Head of caudate nucleus (tissue), 42 donors: ENCODE data around the gene KANSL1.

ENCODE experiments used
- DNase-seq, 42 donors: peaks; one replicate each; pipeline versions ENCODE4 v3.0.0 to v3.0.0-alpha.2; 2020 to 2021; ENCODE audit warnings: mixed read lengths in 7 of 42
- intact Hi-C: fragments of 100-400 bp; cut with DNase I; formaldehyde crosslinking; loops from one replicate; pipeline ENCODE4 v1.15.0; 2022

The KANSL1 gene

DNA sequence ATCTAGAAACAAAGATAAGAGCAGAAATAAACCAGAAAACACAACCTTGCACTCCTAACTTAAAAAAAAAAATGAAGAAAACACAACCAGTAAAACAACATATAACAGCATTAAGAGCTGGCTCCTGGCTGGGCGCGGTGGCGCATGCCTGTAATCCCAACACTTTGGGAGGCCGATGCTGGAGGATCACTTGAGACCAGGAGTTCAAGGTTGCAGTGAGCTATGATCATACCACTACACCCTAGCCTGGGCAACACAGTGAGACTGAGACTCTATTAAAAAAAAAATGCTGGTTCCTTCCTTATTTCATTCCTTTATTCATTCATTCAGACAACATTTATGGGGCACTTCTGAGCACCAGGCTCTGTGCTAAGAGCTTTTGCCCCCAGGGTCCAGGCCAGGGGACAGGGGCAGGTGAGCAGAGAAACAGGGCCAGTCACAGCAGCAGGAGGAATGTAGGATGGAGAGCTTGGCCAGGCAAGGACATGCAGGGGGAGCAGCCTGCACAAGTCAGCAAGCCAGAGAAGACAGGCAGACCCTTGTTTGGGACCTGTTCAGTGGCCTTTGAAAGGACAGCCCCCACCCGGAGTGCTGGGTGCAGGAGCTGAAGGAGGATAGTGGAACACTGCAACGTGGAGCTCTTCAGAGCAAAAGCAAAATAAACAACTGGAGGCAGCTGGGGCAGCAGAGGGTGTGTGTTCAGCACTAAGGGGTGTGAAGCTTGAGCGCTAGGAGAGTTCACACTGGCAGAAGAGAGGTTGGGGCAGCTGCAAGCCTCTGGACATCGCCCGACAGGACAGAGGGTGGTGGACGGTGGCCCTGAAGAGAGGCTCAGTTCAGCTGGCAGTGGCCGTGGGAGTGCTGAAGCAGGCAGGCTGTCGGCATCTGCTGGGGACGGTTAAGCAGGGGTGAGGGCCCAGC is 191.6 kb downstream of the KANSL1 start:
- intact Hi-C loops = loop anchor here (2.0 to 5.0 kb wide), 3 partner anchors 41 to 213 kb away; partner anchors contain the start of gene KANSL1
- DNase-seq = peak in 8 of 42 donors; percentile 18 to 51 (median 34)

DNA sequence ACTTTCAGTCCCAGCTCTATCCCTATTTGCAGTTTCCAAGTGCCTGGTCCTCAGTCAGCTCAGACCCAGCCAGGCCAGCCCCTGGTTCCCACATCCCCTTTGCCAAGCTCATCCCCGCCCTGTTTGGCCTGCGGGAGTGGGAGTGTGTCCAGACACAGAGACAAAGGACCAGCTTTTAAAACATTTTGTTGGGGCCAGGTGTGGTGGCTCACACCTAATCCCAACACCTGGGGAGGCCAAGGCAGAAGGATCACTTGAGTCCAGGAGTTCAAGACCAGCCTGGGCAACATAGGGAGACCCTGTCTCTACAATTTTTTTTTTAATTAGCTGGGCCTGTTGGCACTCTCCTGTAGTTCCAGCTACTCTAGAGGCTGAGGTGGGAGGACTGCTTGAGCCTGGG is 192.5 kb downstream of the KANSL1 start:
- intact Hi-C loops = loop anchor here (2.0 to 5.0 kb wide), 3 partner anchors 42 to 214 kb away; partner anchors contain the start of gene KANSL1
- DNase-seq = peak in 1 of 42 donors; percentile 18

DNA sequence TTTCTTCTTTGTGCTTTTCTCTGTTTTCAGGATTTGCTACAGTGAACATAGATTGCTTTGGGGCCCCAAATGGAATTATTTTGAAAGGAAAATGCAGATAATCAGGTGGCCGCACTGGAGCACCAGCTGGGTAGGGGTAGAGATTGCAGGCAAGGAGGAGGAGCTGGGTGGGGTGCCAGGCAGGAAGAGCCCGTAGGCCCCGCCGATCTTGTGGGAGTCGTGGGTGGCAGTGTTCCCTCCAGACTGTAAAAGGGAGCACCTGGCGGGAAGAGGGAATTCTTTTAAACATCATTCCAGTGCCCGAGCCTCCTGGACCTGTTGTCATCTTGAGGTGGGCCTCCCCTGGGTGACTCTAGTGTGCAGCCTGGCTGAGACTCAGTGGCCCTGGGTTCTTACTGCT is 192.9 kb downstream of the KANSL1 start:
- peak in 15 of 42 donors; percentile 24 to 59 (median 41) for DNase-seq
- intact Hi-C loops = loop anchor here (2.0 to 5.0 kb wide), 3 partner anchors 42 to 215 kb away; partner anchors contain the start of gene KANSL1

DNA sequence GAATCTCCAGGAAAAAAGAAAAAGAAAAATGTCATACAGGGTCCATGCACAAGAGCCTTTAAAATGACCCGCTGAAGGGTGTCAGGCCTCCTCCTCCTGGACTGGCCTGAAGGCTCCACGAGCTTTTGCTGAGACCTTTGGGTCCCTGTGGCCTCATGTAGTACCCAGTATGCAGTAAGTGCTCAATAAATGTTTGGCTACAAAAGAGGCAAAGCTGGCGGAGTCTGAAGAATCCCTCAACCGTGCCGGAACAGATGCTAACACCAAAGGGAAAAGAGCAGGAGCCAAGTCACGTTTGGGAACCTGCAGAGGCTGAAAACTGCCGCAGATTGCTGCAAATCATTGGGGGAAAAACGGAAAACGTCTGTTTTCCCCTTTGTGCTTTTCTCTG is 193.3 kb downstream of the KANSL1 start:
- intact Hi-C loops = loop anchor here (2.0 to 5.0 kb wide), 3 partner anchors 42 to 215 kb away; partner anchors contain the start of gene KANSL1
- no peak for DNase-seq

DNA sequence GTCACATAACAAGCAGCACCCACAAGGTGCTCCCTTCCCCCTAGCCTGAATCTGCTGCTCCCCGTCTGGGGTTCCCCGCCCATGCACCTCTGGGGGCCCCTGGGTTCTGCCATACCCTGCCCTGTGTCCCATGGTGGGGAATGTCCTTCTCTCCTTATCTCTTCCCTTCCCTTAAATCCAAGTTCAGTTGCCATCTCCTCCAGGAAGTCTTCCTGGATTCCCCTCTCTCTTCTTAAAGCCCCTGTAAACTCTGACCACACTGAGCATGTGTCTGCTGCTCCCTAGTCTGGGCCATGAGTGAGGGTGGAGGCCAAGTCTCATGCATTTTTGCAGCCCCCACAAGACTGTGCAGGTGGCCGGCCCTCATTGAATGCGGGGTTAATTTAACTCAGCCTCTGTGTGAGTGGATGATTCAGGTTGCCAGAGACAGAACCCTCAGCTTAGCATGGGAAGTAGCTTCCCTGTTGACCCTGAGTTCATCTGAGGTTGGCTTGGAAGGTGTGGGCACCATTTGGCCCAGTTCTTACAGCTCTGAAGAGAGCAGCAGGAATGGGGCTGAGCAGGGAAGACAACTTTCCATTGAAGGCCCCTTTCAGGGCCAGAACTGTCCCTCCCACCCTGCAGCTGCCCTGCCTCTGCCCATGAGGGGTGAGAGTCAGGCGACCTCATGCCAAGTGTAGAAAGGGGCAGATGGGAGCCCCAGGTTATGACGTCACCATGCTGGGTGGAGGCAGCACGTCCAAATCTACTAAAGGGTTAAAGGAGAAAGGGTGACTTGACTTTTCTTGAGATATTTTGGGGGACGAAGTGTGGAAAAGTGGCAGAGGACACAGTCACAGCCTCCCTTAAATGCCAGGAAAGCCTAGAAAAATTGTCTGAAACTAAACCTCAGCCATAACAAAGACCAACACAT is 194.0 kb downstream of the KANSL1 start, which contains the start of gene STH:
Gene STH, plus strand, starts transcription at position 264 of the 913 bp plus-strand sequence. Its CDS starts 30 bp downstream, at position 294.
- no peak for DNase-seq
- intact Hi-C loops = no loop called here

DNA sequence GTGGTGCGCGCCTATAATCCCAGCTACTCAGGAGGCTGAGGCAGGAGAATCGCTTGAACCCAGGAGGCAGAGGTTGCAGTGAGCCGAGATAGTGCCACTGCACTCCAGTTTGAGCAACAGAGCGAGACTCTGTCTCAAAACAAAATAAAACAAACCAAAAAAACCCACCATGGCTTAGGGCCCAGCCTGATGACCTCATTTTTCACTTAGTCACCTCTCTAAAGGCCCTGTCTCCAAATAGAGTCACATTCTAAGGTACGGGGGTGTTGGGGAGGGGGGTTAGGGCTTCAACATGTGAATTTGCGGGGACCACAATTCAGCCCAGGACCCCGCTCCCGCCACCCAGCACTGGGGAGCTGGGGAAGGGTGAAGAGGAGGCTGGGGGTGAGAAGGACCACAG is 195.6 kb downstream of the KANSL1 start:
- DNase-seq = no peak
- intact Hi-C loops = no loop called here

DNA sequence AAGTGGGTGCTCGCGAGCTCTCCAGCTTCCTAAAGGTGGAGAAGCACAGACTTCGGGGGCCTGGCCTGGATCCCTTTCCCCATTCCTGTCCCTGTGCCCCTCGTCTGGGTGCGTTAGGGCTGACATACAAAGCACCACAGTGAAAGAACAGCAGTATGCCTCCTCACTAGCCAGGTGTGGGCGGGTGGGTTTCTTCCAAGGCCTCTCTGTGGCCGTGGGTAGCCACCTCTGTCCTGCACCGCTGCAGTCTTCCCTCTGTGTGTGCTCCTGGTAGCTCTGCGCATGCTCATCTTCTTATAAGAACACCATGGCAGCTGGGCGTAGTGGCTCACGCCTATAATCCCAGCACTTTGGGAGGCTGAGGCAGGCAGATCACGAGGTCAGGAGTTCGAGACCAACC is 196.1 kb downstream of the KANSL1 start:
- intact Hi-C loops = no loop called here

DNA sequence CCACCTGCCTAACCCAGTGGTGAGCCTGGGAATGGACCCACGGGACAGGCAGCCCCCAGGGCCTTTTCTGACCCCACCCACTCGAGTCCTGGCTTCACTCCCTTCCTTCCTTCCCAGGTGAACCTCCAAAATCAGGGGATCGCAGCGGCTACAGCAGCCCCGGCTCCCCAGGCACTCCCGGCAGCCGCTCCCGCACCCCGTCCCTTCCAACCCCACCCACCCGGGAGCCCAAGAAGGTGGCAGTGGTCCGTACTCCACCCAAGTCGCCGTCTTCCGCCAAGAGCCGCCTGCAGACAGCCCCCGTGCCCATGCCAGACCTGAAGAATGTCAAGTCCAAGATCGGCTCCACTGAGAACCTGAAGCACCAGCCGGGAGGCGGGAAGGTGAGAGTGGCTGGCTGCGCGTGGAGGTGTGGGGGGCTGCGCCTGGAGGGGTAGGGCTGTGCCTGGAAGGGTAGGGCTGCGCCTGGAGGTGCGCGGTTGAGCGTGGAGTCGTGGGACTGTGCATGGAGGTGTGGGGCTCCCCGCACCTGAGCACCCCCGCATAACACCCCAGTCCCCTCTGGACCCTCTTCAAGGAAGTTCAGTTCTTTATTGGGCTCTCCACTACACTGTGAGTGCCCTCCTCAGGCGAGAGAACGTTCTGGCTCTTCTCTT is 196.8 kb downstream of the KANSL1 start:
- DNase-seq = no peak
- intact Hi-C loops = no loop called here

More for the DNA sequence above, 196.1 kb downstream of the KANSL1 start:
- DNase-seq = no peak

DNA sequence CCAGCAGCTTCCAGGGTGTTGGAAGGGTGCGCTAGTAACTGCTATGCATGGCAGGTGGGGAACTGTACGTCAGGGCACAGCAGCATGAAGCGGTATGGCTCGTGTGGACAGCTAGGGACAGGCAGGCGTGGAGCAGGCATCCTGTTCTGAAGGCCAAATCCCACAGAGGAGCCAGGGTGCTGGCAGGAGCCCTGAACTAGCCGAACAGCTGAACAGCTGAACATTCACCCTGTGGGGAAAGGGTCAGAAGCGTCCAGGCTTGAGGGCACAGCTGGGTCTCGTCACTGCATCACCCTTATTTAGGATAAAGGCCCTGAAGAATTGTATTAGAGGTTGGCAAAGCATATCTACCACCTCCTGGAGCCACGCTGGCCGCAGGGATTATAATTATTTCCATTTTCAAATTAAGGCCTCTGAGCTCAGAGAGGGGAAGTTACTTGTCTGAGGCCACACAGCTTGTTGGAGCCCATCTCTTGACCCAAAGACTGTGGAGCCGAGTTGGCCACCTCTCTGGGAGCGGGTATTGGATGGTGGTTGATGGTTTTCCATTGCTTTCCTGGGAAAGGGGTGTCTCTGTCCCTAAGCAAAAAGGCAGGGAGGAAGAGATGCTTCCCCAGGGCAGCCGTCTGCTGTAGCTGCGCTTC is 197.5 kb downstream of the KANSL1 start:
- DNase-seq = no peak
- intact Hi-C loops = no loop called here

DNA sequence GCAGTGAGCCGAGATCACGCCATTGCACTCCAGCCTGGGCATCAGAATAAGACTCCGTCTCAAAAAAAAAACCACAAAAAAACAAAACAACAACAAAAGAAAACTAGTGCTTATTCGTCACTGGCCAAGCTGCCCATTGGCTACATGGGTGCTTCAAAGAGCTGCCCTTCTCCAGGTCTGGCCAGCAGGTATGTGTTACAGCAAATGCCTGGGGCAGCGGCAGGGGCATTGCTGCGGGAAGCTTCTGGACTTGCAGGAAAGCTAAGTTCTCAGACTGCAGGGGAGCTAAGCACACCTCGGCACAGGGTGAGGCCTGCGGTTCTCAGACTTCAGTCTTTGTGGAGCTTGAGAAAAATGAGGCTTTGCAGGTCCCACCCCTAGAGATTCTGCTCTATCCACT is 198.2 kb downstream of the KANSL1 start:
- no peak for DNase-seq
- intact Hi-C loops = no loop called here

DNA sequence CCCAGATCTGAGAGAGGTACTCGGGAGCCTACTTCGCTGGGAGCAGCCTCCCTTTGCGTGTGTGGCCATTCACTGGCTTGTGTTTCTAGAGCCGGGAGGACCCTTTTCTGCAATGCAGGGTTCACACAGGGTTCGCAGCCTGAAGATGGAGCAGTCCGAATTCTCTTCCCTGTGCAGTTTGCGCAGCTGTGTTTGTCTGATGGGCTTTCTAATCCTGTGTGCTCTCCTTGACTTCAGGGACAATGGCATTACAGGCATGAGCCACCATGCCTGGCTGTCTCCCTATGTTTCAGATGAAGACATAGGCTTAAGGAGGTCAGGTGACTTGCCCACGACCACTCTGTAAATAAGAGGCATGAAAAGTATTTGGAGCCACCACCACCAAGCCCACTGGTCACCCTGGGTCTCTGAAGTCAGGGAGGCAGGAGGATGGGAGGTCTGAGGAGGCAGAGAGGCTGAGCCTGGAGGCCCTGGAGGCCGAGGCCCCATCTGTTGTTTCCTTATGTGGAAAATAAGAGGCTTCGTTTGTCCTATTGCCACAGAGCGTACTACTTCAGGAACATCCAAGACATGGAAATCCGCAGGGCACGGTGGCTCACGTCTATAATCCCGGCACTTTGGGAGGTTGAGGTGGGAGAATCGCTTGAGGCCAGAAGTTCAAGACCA is 199.1 kb downstream of the KANSL1 start:
- DNase-seq = no peak
- intact Hi-C loops = no loop called here

DNA sequence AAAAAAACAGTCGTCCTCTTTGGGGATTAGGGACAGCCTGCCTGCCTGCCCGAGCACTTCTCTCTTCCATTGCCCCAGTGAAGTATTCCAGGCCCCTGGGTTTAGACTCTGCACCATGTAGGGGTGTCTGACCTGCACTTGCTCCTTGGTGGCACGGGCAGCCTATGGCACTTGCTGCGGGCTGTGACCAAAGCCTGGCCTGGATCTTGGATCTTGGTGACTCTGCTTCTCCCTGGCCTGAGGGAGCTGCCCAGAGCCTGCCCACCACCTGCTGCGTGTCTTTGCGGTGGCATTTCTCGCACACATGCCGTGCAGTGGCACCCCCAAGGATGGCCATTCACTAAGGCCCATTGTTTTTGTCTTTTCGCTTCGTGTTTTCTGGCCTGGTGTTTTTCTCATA is 200.3 kb downstream of the KANSL1 start:
- no peak for DNase-seq

DNA sequence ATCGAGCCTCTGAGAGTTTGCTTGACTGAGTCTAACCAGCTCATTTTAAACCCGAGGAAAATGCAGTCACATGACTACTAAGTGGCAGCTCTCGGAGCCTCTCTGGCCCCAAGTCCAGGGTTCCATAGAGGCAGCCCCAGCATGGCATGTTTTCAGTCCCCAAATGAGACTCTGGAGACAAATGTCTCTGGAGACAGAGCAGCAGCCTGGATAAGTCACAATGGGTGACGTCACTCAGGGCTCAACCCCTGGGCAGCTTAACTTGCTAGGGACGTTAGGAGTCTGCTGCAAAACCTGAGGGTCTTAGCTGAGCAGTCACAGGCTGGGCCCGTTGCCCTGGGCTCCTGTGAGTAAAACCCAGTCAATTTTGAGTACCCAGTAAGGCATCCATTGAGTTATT is 201.1 kb downstream of the KANSL1 start:
- DNase-seq = peak in 11 of 42 donors; percentile 17 to 64 (median 33)
- intact Hi-C loops = no loop called here

More for the DNA sequence above, 200.3 kb downstream of the KANSL1 start:
- intact Hi-C loops = no loop called here

DNA sequence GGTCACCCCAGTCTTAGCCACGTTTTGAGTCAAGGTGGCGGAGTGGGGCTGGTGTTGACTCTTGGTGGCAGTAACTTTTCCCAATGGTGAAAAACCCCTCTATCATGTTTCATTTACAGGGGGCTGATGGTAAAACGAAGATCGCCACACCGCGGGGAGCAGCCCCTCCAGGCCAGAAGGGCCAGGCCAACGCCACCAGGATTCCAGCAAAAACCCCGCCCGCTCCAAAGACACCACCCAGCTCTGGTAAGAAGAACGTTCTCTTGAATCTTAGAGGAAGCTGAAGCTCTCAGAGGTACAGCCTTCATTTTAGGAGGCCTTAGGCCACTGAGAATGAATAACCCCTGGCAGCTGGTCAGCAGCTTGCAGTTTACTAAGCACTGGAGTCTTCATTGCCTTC is 201.9 kb downstream of the KANSL1 start:
- DNase-seq = no peak

DNA sequence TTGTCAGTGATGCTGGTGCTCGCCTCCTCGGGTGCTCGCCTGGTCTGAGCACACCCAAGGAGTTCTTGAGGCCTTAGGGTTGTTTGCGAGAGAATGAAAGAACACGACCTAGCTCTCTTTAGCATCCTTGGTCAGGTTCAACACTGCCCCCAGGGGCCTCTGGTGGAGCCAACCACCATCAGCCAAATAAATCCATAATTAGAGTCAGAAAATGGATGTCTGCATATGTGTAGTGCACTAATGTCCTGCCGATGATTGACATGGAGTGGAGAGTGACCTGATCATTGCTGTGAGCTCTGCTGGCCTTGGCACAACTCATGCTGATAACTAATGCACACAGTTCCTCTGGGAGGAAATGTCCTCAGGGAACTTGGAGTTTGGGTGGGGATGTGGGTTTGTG is 202.3 kb downstream of the KANSL1 start:
- no peak for DNase-seq
- intact Hi-C loops = no loop called here

More for the DNA sequence above, 201.9 kb downstream of the KANSL1 start:
- intact Hi-C loops = no loop called here

DNA sequence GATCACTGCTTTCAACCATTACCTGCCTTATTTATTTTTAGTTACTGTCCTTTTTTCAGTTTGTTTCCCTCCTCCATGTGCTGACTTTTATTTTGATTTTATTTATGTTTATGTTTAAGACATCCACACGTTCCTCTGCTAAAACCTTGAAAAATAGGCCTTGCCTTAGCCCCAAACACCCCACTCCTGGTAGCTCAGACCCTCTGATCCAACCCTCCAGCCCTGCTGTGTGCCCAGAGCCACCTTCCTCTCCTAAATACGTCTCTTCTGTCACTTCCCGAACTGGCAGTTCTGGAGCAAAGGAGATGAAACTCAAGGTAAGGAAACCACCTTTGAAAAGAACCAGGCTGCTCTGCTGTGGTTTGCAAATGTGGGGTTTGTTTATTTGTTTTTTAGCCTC is 203.5 kb downstream of the KANSL1 start:
- no peak for DNase-seq

DNA sequence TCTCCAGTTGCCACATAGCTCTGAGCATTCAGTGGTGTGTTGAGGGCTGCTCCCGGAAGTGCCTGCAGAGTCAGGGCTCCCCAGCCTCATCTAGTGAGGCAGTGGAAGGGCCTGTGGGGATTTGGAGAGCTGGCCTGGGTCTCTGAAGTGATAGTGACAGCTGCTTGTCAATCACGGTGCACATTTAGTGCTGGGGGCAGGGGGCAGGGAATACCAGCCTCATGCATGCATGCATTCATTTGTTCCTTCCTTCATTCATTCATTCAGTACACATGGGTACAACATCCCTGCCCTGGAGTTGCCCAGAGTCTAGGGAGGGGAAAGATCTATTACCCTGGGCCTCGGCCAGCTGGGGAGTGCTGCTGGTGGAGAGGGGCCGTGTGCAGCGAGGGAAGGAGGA is 205.5 kb downstream of the KANSL1 start:
- intact Hi-C loops = no loop called here
- no peak for DNase-seq

More for the DNA sequence above, 203.5 kb downstream of the KANSL1 start:
- intact Hi-C loops = no loop called here

DNA sequence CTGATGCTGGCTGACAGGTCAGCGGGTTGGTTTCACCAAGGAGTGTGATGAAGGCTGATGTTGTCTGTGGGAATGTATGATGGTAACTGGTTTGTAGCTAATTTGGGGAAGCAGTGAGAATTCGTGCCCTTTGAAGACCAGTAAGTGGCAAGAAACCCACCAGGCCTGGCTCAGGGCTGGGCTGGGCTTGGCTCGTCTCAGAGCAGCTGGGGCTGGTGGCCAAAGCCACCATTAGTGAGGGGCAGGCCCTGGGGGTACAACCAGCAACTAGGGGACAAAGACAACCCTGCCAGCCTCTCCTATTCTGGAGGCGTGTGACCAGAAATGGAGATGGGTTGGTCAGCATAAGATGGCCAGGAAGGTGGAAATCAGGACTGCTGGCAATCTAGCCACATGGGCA is 207.2 kb downstream of the KANSL1 start:
- no peak for DNase-seq
- intact Hi-C loops = no loop called here
